ENCODE measurements around the gene PEX11B.

Gene PEX11B

GRCh38 chr1:145912128-145912641 is 6.3 kb downstream of the PEX11B start:
- DNase-seq (ENCODE audit: low read depth in 2 of 3, low spot score in 2 of 3) = no peak

DNA sequence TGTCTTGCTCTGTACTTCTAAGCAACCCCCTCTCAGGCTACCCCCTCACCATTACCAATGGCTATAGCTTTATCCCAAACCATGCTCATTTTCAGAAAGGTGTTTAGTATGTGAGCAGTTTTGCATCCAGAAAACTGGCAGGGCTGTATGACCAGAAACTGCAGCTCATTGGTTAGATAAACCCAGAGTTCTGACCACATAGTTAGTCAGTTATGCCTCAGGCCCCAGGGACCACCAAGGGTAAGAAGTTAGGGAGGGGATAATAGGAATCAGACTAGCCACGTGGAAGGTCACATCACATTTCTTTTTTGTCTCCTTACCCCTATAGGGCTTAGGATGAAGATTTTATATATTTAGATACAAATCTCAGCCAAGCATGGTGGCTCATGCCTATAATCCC is 9.9 kb downstream of the PEX11B start:
- no peak for DNase-seq (ENCODE audit: low read depth in 2 of 3, low spot score in 2 of 3)

DNA sequence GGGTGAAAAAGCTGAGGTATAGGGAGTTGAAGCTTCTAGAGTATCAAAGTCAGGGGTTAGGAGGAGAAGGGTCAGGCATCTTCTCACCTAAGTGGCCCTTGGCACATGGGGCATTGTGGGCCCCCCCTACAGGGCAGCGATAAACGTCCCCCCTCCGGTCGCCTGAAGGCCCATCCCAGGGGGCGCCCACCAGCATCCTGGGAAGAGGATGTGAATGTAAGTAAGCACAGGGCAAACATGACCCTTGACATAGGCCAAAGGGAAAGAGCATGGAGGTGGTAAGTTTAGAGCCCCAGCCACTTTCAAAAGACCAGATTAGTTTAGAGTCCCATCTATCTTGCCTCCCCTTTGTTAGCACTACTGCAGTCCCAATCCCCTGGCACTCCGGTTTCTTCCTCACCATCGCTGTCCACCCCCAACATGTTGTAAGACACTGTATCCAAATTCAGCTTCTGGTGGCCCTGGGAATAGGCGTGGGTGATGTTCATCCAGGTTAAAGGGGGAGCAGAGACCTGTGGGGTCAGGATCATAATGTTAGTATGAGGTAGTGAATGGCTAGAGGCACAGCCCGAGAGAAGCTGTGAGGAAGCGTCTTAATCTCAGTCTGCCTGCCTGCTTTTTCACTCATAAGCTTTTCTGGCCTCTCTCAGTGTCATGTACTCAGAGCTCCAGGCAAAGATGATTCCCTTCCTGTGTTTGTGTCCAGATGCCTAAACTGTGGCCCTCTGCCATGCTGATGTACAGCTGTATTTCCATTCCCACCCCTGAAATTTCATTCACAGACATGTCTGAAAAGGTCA is 11.4 kb downstream of the PEX11B start:
- no peak for DNase-seq (ENCODE audit: low read depth in 2 of 3, low spot score in 2 of 3)

GRCh38 chr1:145901312-145902021 is 17.1 kb downstream of the PEX11B start:
- DNase-seq (ENCODE audit: low read depth in 2 of 3, low spot score in 2 of 3) = no peak

- DNase-seq (ENCODE audit: low read depth in 2 of 3, low spot score in 2 of 3) = no peak
Observed at GRCh38 chr1:145898756-145899155, 19.8 kb downstream of the PEX11B start.

- DNase-seq (ENCODE audit: low read depth in 2 of 3, low spot score in 2 of 3) = no peak
Observed at GRCh38 chr1:145897969-145898368, 20.5 kb downstream of the PEX11B start.

DNA sequence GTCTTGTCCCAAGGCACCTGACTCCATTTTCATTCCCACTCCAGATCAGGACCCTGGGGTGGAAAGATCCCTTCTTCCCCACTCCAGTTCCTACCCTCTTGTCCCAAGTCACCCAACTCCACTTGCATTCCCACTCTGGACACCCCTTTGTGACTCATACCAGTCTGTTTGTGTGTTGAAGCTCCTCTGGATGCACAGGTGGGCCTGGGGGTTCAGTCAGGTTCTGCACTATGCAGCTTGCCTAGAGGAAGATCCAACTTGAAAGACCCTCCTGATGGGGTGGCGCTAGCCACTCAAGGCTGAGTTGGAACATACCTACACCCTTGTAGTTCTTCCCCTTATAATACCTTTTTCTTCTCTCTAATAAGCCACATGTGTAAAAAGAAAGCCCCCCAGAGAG is 23.0 kb downstream of the PEX11B start:
- no peak for DNase-seq (ENCODE audit: low read depth in 2 of 3, low spot score in 2 of 3)

DNA sequence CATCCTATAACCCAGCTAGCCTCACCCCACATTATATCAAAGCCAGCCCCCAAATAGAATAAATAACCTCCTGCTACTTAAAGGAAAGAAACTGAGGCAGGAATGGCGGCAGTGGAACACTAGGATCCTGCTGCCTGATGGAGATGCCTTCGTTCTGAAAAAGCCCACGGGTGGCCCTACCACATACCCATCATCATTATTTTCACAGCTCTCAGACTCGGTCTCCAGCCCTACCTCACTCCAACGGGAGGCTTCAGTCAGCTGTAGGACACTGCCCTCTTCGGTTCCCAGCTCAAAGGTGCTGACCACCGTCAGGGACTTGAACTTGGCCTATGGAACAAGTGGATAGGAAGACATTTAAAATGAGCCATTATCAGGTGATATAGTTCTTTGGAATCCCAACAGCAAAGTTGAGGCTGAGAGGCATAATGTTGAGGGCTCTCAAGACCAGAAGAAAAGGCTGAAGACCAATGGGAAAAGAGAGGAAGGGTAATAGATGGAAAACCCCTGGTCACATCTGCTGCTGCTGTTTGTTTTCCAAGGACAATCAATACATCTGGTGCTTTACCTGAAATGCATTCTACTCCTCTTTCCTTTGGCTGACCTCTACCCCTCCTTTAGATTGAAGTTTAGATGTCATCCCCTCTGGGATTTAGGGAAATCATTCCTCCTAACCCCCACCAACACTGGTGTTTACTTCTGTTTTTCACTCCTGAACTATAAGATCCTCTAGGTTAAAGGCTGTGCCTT is 25.0 kb downstream of the PEX11B start:
- DNase-seq (ENCODE audit: low read depth in 2 of 3, low spot score in 2 of 3) = no peak

DNA sequence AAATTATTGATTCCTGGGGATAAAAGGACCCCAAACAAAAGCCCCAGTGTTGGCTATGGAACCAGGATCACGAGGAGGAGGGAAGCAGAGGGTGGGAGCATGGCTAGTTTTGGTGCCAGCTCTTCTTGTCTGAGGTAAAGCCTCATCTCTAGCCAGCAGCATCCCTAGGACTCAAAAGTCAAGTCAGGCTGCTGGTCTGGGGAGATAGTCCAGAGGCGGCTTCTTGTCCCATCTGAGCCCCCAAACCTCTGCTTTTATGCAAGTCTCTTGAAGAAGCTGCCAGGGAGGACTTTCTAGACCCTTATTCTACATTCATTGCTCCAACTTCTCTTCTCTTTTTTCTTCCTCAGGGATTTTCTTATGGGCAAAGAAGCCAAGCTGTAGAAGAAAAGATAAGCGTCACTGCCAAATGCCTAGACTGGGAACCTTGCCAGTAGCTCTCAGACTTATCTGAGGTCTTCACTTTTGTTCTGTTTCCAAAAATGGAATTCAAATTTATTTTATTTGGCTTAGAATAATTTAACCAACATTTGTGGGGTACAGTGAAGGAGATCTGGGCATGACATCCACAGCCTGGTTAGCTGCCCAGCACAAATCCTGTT is 25.9 kb downstream of the PEX11B start:
- no peak for DNase-seq (ENCODE audit: low read depth in 2 of 3, low spot score in 2 of 3)

DNA sequence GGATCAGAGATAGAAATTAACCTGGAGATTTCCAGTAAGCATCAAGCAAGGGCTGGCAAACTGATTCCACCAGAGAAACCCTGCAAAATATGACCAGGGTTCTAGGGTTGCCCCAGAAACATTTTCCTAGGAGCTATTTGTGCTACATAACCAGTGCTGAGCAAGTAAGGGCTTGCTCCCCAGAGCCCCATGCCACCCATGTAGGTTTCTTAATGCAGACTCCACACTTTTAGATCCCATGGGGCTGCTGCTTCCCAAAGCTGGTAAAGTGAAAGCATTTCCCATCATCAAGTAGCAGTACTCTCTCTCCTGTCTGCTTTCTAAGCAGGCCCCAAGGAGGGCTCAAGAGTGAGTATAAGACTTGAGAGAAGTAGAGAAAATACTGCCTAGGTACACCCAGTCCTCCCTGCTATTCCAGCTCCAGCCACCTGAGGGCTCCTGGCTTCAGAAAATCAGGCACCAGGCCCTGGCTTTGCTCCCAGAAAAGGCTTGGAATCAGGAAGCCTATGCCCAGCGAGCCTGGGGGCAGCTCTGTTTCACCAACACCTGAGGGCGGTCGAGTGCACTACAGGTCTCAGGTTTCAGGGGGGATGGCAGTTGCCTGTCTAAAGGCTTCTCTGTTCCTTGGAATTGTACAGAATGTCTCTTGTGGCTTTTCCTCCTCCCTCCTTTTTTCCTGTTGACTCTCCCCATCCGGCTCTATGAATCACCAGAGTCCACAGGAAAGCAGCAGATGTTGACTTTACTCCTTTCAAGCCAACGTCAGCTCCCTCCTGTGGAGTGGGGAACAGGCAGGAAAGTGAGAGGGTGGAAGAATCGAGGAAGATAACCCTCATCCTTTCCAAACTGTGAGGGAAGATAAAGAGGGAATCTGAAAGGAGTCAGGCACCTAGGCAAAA is 26.7 kb downstream of the PEX11B start:
- peak in 1 of 3 experiments; percentile 8 for DNase-seq (ENCODE audit: low read depth in 2 of 3, low spot score in 2 of 3)

- DNase-seq (ENCODE audit: low read depth in 2 of 3, low spot score in 2 of 3) = no peak
Observed at GRCh38 chr1:145891143-145891542, 27.4 kb downstream of the PEX11B start.

DNA sequence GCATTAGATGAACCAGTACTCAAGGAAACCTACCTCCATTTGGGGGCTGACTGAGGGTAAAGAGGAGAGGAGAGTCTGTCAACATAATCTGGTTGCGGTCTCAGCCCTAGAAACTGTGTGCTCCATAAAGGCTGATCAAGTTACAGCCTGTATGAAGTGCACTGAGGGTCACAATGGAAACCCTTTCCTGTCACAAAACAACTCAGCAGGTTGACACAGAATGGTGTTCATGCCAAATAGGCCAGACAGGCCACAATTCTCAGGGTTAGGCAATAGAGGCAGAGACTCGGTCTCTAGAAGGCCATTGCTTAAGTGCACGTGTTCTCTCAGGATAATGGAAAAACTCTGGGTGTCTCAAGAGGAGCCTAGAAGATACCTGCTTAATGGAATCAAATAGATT is 28.8 kb downstream of the PEX11B start:
- no peak for DNase-seq (ENCODE audit: low read depth in 2 of 3, low spot score in 2 of 3)

DNA sequence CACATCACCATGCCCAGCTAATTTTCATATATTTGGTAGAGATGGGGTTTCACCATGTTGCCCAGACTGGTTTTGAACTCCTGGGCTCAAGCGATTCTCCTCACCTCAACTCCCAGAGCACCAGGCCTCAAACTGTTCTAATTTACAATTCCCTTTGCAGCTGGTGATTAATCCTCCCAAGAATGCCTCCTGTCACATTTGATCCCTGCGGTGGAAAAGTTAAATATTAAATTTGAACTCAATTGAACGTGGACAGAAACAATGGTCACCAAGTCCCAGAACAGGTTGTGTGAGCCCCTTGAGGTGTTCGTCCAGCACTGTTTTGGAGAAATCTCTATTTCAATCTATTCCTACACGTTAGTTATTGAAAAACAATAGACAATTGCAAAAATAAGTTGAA is 30.9 kb downstream of the PEX11B start:
- DNase-seq (ENCODE audit: low read depth in 2 of 3, low spot score in 2 of 3) = no peak

DNA sequence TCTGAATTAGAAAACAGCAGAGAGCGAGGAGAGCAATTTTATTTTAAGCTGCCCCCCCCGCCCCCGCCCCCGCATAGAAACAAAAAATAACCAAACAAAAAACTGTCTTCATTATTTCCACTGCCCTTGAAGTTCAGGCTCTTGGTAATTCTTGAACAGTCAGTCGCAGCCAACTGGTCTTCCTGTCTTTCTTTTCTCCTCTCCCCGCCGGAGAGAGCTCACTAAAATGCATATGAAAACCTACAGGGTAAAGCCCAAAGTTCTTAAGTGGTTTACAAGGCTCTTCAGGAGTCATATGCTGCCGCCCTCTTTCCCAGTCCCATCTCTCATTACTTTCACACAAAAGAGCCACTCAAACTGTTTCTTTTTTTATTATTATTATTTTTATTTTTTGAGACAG is 31.7 kb downstream of the PEX11B start:
- no peak for DNase-seq (ENCODE audit: low read depth in 2 of 3, low spot score in 2 of 3)

- DNase-seq (ENCODE audit: low read depth in 2 of 3, low spot score in 2 of 3) = no peak
Observed at GRCh38 chr1:145886390-145886789, 32.1 kb downstream of the PEX11B start.

GRCh38 chr1:145885738-145886287 is 32.7 kb downstream of the PEX11B start, which contains the start of gene ANKRD35:
ANKRD35 (minus strand) TSS chr1:145885866; CDS start chr1:145885758, 108 bp downstream.
- peak; percentile 62 to 73 (median 65) for DNase-seq (ENCODE audit: low read depth in 2 of 3, low spot score in 2 of 3)

DNA sequence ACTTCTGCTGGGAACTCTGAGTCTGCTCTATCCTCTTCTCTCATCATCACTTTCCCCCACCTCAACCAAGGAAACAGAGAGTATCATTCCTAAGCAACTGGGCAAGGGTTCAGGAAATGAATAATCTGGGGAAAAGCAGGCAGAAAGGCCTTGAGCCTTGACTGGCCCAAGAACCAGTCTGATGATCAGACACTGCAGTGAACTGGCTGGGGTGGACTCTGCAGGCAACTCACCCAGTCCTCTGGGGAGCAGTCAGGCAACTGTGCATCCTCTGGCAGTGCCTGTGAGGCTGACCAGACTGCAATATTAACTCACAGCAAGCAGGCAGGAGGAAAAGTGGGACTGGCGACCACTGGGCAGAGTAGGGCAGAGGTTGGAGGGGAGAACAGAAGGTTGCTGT is 33.8 kb downstream of the PEX11B start:
- DNase-seq (ENCODE audit: low read depth in 2 of 3, low spot score in 2 of 3) = no peak

DNA sequence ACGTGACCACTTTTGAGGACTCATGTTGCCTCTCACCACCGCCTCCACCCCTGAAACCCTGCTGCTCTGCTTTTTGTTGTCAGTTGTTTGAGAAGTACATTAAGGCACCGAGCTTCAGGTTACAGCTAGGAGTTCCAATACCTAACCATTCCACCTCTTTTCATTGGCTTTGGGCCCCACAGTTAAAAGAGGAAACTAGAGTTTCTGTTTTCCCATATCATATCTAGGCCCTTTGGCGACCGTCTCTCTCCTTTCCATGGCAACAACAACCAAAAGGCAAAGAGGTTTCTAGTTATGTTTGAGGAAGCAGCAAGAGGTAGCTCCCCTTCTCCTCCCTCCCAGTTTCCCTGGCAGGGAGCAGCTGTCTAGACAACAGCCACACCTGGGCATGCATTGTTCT is 38.7 kb downstream of the PEX11B start:
- DNase-seq (ENCODE audit: low read depth in 2 of 3, low spot score in 2 of 3) = no peak

GRCh38 chr1:145878724-145879123 is 39.8 kb downstream of the PEX11B start:
- no peak for DNase-seq (ENCODE audit: low read depth in 2 of 3, low spot score in 2 of 3)
